ENCODE data around the gene HELZ2. TPM values are rescaled to one million over a fixed set of nuclear protein-coding genes. Genes with fewer than 3 reads are reported as not detected.

The HELZ2 gene
- polyA plus RNA-seq, 1 donor from 2014 or later = 7.9 TPM

DNA sequence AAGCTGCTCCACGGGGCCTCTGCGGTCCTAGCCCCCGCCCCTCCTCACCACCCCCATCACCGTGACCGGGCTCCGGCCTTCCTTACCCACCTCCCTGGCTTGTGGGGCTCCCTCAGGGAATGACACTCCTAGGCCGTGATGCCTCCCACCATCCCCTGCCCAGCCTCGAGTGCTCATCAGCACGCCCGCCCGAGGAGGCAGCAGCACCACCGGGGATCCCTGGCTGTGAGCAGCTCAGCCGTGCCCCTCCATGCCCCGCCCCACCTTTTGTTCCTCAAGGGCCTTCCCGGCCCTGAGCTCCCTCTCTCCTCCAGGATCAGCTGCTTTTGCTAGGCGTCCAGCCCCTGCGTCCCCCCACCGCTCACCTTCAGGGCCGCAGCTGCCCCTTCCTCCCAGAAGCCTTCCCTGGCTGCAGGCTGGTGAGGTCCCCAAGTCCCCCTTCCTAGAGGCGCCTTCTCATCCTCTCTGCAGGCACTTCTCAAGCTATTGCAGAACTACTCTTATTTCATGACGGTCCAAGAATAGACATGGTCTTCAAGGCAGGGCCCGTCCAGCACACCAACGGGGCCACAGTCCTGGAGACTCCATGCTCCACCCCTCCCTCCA lies 17.1 kb downstream of the HELZ2 start:
- peak overlapping the region in 1 of 4 donors; percentile 81 for H3K4me3 Mint-ChIP-seq
- H3K9me3 Mint-ChIP-seq = no peaks in the 10 kb centered on the region
- H3K27me3 Mint-ChIP-seq = no peaks in the 10 kb centered on the region
- peaks cover 8 to 22% (median 12%) of the 10 kb centered on the region in 3 donors for H3K4me1 Mint-ChIP-seq
- peak overlapping the region in 1 of 3 donors; percentile 56 for H3K27ac Mint-ChIP-seq
- H3K36me3 Mint-ChIP-seq = peaks cover 5% of the 10 kb centered on the region

DNA sequence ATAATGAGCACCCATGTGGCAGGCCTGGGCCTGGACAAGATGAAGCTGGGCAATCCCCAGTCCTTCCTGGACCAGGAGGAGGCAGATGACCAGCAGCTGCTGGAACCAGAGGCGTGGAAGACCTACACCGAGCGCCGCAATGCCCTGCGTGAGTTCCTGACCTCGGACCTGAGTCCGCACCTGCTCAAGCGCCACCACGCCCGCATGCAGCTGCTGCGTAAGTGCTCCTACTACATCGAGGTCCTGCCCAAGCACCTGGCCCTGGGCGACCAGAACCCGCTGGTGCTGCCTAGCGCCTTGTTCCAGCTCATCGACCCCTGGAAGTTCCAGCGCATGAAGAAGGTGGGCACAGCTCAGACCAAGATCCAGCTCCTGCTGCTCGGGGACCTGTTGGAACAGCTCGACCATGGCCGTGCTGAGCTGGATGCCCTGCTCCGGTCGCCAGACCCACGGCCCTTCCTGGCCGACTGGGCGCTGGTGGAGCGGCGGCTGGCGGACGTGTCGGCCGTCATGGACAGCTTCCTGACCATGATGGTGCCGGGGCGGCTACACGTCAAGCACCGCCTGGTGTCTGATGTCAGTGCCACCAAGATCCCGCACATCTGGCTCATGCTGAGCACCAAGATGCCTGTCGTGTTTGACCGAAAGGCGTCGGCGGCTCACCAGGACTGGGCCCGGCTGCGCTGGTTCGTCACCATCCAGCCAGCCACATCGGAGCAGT lies 18.2 kb downstream of the HELZ2 start:
- Mint-ChIP-seq H3K4me1 (peaks cover 10 to 27% (median 15%) of the 10 kb centered on the region in 3 donors), H3K9me3 (no peaks in the 10 kb centered on the region), H3K27me3 (no peaks in the 10 kb centered on the region), H3K36me3 (peaks cover 5% of the 10 kb centered on the region), H3K4me3 (peak overlapping the region in 1 of 4 donors; percentile 68), H3K27ac (peak overlapping the region in 2 of 3 donors; percentile 53 to 56)

DNA sequence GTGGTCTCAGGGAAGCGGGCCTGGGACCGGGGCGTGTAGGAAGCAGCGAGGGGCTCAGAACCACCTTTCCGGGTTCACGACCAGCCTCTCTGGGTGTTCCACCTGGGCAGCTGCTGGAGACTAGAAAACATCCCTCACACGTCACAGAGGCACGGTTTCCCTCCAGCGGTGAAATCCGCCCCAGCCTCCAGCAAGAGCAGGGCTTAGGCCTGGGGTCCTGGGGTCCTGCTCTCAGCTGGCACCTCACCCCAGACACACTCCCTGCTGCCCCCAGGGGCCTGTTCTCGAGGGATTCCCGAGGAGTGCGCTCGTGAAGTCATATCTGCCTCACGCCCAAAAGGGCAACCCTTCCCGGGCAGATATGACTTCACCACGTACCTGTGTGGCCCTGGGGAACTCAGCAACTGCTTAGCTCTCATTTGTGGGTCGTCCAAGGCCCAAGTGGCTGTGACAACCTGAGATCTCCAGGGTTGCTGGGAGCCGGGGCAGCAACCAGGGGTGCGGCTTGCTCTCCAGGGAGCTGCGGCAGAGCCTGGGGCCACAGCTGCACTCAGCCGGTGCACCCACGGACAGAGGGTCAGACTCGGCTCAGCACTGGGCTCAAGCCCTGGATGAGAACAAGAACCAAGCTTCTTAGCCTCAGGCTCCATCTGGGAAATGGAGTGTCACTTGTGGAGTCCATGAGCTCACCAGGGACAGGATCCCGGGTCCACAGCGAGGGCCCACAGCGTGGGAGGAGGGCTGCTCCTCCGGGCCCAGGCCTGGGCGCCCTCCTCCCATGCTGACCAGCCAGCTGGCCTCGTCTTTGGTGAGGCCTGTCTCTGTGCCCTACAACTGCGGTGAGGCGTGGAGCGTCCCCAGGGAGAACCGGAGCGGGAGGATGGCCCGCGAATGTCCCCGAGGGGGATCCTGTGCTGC lies 19.4 kb downstream of the HELZ2 start:
- Mint-ChIP-seq H3K27me3 (no peaks in the 10 kb centered on the region), H3K27ac (peak overlapping the region; percentile 88 to 100 (median 95)), H3K36me3 (peaks cover 3% of the 10 kb centered on the region), H3K4me1 (peaks cover 10 to 28% (median 13%) of the 10 kb centered on the region in 3 donors), H3K9me3 (no peaks in the 10 kb centered on the region), H3K4me3 (peak overlapping the region; percentile 83 to 95 (median 94))

DNA sequence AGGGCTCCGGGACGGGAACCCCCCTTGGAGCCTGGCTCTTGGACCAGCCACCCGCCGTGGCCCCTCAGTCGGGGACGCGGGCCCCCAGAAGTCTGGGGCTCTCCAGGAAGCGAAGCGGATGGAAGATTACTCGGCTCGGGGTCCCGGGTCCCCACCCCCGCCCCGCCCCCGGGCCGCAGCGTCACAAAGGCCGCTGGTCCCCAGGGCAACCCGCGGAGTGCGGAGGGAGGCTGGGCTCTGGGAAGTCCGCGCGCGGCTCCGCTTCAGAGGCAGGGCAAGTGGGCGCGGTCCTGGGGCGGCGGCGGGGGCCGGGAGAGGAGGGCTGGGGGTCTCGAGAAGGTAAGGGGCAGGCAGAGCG lies 20.1 kb downstream of the HELZ2 start, which contains the start of gene FNDC11:
Gene FNDC11, plus strand, starts transcription at position 227 of the 358 bp plus-strand sequence. CDS start 1,505 bp downstream, outside the sequence.
- Mint-ChIP-seq H3K4me1 (peaks cover 10 to 31% (median 15%) of the 10 kb centered on the region in 3 donors), H3K36me3 (peaks cover 1% of the 10 kb centered on the region), H3K9me3 (no peaks in the 10 kb centered on the region), H3K4me3 (peak within 1 kb of the TSS; percentile 83 to 95 (median 94)), H3K27ac (peak within 1 kb of the TSS; percentile 98 to 100 (median 98)), H3K27me3 (peaks cover 2% of the 10 kb centered on the region)

DNA sequence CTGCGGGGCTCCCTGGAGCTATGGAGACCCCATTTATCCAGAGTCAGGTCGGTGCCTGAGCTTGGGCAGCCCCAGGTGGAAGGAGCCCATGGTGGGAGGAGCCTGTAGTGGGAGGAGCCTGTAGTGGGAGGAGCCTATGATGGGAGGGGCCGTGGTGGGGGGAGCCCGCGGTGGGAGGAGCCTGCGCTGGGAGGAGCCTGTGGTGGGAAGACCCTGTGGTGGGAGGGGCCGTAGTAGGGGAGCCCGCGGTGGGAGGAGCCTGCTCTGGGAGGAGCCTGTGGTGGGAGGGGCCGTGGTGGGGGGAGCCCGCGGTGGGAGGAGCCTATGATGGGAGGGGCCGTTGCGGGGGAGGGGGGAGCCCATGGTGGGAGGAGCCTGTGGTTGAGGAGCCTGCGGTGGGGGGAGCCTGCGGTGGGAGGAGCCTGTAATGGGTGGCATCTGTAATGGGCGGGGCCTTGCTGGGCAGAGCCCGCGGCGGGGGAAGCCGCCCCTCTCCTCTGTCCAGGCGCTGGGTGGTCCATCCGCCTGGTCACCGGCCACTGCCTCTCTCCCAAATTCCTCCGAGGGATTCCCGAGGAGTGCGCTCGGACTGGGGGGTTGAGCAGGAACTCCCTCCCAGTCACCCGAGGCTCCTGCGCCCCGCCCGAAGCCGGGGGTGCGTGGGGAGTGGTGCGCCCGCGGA lies 20.6 kb downstream of the HELZ2 start:
- Mint-ChIP-seq H3K36me3 (peaks cover 1% of the 10 kb centered on the region), H3K4me3 (peak overlapping the region; percentile 83 to 95 (median 86)), H3K4me1 (peaks cover 10 to 31% (median 17%) of the 10 kb centered on the region in 3 donors), H3K9me3 (no peaks in the 10 kb centered on the region), H3K27ac (peak overlapping the region; percentile 98 to 100 (median 98)), H3K27me3 (peaks cover 5% of the 10 kb centered on the region)

DNA sequence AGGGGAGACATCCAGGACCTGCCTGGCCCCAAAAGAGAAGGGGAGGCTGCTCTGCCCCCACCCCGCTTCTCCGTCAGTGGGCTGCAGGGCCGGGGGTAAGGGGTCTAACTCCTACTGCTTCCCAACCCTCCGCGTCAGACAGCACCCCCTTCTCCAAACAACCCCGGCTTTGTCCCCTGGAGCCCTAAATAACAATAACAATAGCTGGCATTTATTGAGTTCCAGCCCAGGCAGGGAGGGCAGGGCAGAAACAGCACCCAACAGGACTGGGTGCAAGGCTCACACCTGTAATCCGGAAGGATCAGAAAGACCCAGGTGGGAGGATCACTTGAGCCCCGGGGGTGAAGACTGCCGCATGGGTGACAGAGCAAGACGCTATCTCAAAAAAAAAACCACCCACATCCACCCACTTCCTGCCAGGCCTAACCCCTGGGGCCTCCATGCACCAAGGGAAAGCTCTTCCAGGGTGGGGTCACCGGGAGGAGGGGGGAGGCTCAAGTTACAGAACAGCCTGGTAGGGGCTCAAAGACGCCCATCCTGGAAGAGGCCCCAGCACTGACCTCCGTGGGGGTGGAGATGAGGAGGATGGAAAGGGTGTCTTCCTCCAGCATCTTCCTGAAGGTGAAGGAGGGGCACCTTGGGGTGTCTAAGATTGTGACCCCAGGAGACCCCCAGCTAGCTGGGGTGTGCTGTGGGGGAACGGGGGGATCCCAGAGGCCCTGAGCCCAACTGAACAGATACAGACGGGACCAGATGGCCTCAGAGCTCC lies 21.4 kb downstream of the HELZ2 start:
- peaks cover 10 to 31% (median 17%) of the 10 kb centered on the region in 3 donors for H3K4me1 Mint-ChIP-seq
- peaks cover 5% of the 10 kb centered on the region for H3K27me3 Mint-ChIP-seq
- H3K36me3 Mint-ChIP-seq = peaks cover 1% of the 10 kb centered on the region
- H3K27ac Mint-ChIP-seq = peak overlapping the region; percentile 98 to 100 (median 98)
- no peaks in the 10 kb centered on the region for H3K9me3 Mint-ChIP-seq
- H3K4me3 Mint-ChIP-seq = peak overlapping the region; percentile 59 to 95 (median 86)

DNA sequence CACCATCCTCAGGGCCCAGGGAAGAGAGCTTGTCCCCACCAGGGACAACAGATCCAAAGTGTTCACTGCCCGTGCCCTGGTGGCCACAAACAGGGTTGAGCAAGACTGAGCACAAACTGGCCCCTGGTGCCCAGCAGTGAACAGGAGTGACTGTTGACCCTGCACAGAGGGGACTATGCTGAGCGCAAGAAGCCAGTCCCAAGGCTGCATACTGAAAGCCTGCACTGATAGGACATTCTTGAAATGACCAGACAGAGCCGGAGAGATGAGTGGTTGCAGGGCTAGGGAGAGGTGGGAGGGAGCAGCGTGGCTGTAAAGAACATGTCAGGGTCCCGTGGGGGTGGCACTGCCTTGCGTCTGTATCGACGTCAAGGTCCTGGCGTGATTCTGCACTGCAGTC lies 23.0 kb downstream of the HELZ2 start:
- peaks cover 11 to 29% (median 19%) of the 10 kb centered on the region in 3 donors for H3K4me1 Mint-ChIP-seq
- peaks cover 1% of the 10 kb centered on the region for H3K36me3 Mint-ChIP-seq
- H3K4me3 Mint-ChIP-seq = peak overlapping the region in 1 of 4 donors; percentile 7
- peak overlapping the region in 2 of 3 donors; percentile 50 to 100 for H3K27ac Mint-ChIP-seq
- no peaks in the 10 kb centered on the region for H3K9me3 Mint-ChIP-seq
- H3K27me3 Mint-ChIP-seq = peaks cover 8% of the 10 kb centered on the region

DNA sequence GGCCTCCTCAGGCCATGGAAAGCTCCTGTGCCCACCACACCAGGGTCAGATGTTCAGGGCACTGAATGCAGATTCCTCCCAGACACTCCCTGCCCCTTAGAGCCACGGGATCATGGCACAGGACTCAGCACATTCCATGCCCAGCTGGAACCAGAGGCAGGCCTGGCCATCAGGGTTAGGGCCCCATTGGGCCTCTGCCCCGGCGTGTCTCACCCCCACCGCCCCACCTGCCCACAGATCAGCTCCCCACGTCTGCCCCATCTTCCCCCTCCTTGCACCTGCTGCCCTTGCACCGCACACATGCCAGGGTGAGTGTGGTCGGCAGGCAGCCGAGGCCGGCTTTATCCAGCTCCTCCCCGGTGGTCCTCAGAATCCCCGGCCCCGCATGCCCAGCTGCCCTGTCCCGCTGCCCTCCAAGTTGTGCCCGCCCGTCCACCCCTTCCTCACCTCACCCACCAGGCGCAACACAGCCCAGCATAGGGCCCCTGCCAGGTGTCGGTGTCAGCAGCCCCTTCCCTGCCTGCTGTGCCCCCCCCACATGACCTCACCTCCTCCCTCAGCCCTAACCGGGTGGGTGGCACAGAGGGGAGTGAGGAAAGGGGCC lies 24.3 kb downstream of the HELZ2 start:
- peaks cover 1% of the 10 kb centered on the region for H3K36me3 Mint-ChIP-seq
- H3K4me1 Mint-ChIP-seq = peaks cover 19 to 38% (median 29%) of the 10 kb centered on the region in 3 donors
- peak overlapping the region in 1 of 3 donors; percentile 67 for H3K27ac Mint-ChIP-seq
- H3K4me3 Mint-ChIP-seq = peak overlapping the region in 1 of 4 donors; percentile 72
- no peaks in the 10 kb centered on the region for H3K9me3 Mint-ChIP-seq
- peaks cover 8% of the 10 kb centered on the region for H3K27me3 Mint-ChIP-seq

DNA sequence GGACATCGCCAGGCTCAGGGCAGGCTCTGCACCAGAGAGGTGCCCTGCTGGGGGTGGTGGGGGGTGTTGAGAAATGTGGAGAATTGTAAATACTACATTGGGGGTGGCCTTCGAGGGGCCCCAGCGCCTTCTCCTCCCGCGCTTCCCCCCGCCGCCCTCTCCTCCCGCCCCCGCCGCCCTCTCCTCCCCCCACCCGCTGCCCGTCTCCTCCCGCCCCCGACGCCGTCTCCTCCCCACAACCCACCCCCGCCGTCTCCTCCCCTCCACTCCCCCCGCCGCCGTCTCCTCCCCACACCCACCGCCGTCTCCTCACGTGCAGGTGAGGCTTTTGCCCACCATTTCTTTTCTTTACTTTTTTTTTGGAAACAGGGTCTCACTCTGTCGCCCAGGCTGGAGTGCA lies 25.0 kb downstream of the HELZ2 start:
- no peaks in the 10 kb centered on the region for H3K9me3 Mint-ChIP-seq
- peak overlapping the region in 1 of 4 donors; percentile 67 for H3K4me3 Mint-ChIP-seq
- peaks cover 1% of the 10 kb centered on the region for H3K36me3 Mint-ChIP-seq
- peak overlapping the region in 2 of 3 donors; percentile 43 to 67 for H3K27ac Mint-ChIP-seq
- peaks cover 8% of the 10 kb centered on the region for H3K27me3 Mint-ChIP-seq
- H3K4me1 Mint-ChIP-seq = peaks cover 21 to 31% (median 27%) of the 10 kb centered on the region in 3 donors

DNA sequence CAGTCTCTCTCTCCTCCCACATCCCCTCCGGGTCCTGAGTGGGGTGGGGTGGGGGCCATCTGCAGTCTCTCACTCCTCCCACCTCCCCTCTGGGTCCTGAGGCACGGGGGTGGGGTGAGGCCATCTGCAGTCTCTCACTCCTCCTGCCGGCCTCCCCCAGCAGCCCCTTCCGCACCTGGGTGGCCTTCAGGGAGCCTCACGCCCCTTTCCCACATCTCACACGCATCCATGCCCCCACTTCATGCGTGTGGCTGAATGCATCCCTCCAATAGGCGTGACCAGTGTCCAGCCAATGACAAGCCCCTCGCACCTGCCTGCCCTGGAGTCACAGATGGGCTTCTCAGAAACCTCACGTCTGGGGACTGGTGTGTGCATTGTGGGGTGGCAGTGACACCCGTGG lies 25.5 kb downstream of the HELZ2 start:
- peak overlapping the region in 1 of 4 donors; percentile 67 for H3K4me3 Mint-ChIP-seq
- peaks cover 11% of the 10 kb centered on the region for H3K27me3 Mint-ChIP-seq
- H3K9me3 Mint-ChIP-seq = no peaks in the 10 kb centered on the region
- peaks cover 4% of the 10 kb centered on the region for H3K36me3 Mint-ChIP-seq
- H3K4me1 Mint-ChIP-seq = peaks cover 24 to 31% (median 30%) of the 10 kb centered on the region in 3 donors
- H3K27ac Mint-ChIP-seq = peak overlapping the region in 2 of 3 donors; percentile 43 to 65

DNA sequence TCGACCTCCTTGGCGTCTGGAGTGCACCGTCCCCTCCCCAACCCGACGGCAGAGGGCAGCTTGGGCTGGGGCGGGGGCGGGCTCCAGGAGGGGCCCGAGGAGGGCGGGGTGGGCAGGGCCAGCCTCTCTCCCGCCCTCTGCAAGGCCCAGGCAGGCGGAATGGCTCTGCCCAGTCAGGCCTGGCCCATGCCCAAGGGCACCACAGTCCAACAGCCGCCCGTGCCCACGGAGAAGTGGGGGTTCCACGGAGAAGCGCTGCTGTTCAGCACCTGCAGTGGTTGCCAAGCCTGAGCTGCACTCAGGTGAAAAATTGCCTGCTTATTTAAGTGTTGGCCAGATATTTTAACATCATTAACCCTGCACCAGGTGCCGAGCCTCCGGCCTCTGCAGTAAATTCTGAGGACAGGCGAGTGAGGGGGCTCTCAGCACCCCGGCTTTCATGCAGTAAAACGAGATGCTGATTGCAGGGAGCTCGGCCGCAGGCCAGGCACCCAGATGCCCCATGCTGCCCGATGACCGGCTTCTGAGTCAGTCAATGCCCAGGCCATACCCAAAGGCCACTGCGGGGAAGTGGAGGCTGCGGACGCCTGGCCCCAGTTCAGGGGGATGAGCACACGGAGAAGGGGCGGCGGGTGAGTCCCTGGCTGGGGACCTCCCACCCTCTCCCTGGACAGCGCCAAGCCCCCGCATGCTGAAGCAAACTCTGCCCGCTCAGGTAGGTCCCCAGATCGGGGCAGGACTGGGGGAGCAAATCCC lies 26.1 kb downstream of the HELZ2 start, which contains the start of gene SRMS:
Gene SRMS, minus strand, starts transcription at position 25 of the 756 bp plus-strand sequence. CDS start 286 bp downstream, outside the sequence.
- H3K27me3 Mint-ChIP-seq = peaks cover 11% of the 10 kb centered on the region
- peak within 1 kb of the TSS in 2 of 3 donors; percentile 43 to 65 for H3K27ac Mint-ChIP-seq
- H3K4me1 Mint-ChIP-seq = peaks cover 23 to 31% (median 29%) of the 10 kb centered on the region in 3 donors
- H3K36me3 Mint-ChIP-seq = peaks cover 4% of the 10 kb centered on the region
- H3K9me3 Mint-ChIP-seq = no peaks in the 10 kb centered on the region
- H3K4me3 Mint-ChIP-seq = peak within 1 kb of the TSS in 1 of 4 donors; percentile 67

DNA sequence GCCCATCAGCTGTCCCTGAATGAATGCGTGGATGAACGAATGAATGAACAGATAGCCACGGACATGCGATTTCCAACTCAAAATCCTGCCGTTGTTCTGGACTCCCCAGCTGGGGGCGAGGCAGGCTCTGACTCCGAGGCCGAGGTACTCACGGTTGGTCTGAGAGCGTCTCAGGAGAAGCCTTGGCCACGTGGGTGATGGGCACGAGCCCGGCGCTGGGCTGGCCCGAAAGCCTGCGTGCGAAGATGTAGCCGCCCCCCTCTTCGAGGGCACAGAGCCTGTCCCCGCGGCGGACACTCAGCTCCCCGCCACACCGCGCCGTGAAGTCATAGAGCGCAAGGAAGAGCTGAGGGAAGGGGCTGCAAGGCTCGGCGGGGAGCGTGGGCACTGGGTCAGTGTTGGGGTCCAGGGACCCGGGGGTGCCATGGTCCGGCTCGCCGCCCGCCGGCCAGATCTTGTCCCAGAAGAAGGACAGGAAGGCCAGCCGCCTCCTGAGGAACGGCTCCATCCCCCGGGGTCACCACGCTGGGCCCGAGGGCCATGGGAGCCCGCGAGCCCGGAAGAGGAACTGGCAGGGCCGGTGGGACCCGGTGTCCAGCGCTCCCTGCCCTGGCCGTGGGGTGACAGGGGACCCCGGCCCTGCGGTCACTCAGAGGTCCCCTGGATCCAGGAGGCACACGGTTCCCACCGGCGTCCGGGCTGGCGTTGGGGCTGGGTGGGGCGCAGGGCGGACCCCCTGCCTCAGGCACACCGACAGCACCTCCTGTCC lies 26.9 kb downstream of the HELZ2 start:
- H3K27me3 Mint-ChIP-seq = peaks cover 12% of the 10 kb centered on the region
- H3K4me3 Mint-ChIP-seq = peak overlapping the region in 1 of 4 donors; percentile 36
- no peaks in the 10 kb centered on the region for H3K9me3 Mint-ChIP-seq
- peaks cover 4% of the 10 kb centered on the region for H3K36me3 Mint-ChIP-seq
- H3K4me1 Mint-ChIP-seq = peaks cover 20 to 30% (median 21%) of the 10 kb centered on the region in 3 donors
- no peak overlapping the region for H3K27ac Mint-ChIP-seq

Measured in IgD-negative memory B cell (primary cell).